Tibial artery (tissue), 4 donors: ENCODE results near the gene AKAP6.

Experiments used
- DNase-seq, 2 donors: peaks; one replicate each; pipeline ENCODE4 v3.0.0-alpha.2; 2019
- H3K27ac ChIP-seq, 2 donors: fragments of 200-600 bp; sonication (generic) in 1 of 2; 1 replicate in 1 of 2; 2 replicates in 1 of 2; pipeline ENCODE4 v1.5.1; 2018 to 2019; ENCODE audit warnings: mild to moderate bottlenecking in 1 of 2
- H3K27me3 ChIP-seq, 2 donors: fragments of 200-600 bp; sonication (generic) in 1 of 2; one replicate each; pipeline versions ENCODE4 v1.5.1 to v1.6.0; 2016 to 2019
- H3K36me3 ChIP-seq, 3 donors: fragments of 200-600 bp; sonication (generic) in 2 of 3; one replicate each; pipeline ENCODE4 v1.5.1; 2016 to 2019; ENCODE audit warnings: mild to moderate bottlenecking in 2 of 3
- H3K4me1 ChIP-seq, 4 donors: fragments of 200-600 bp; sonication (generic) in 2 of 4; 1 replicate in 3 of 4; 2 replicates in 1 of 4; pipeline ENCODE4 v1.5.1; 2016 to 2019
- H3K4me3 ChIP-seq, 2 donors: fragments of 200-600 bp; sonication (generic) in 1 of 2; 1 replicate in 1 of 2; 2 replicates in 1 of 2; pipeline ENCODE4 v1.5.1; 2018 to 2019; ENCODE audit warnings: mild to moderate bottlenecking in 2 of 2
- H3K9me3 ChIP-seq, 3 donors: fragments of 200-600 bp; sonication (generic) in 1 of 3; one replicate each; pipeline ENCODE4 v1.5.1; 2016 to 2019
- intact Hi-C: fragments of 100-400 bp; cut with DNase I; formaldehyde crosslinking; loops from one replicate; pipeline ENCODE4 v1.15.0; 2023; ENCODE audit warnings: low total_unique reads
- TF ChIP-seq, protein P1 (sequence below), 2 experiments: fragments of 200-600 bp in 1 of 2; fragments of 450-650 bp in 1 of 2; IDR thresholded peaks; one replicate each; pipeline ENCODE4 v1.5.1; 2017 to 2019; ENCODE audit warnings: antibody characterized with exemption in 2 of 2, mild to moderate bottlenecking in 1 of 2, moderate library complexity in 1 of 2

The AKAP6 gene

DNA sequence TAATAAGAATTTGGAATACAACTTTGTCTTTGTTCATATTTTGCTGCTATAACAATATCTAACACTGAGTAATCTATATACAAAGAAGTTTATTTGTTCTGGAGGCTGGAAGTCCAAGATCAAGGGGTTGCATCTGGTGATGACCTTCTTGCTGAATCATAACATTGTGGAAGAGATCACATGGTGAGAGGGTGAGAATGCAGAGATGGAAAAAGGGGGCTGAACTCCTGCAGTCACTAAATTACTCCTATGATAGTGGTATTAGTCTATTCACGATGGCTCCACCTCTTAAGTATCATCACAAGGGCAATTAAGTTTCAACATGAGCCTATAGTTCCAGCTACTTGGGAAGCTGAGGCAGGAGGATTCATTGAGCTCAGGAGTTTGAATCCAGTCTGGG, 4.5 kb upstream of the AKAP6 start:
- Histone ChIP-seq H3K36me3 (no peaks in the 10 kb centered on the region), H3K4me1 (no peaks in the 10 kb centered on the region), H3K27me3 (no peaks in the 10 kb centered on the region), H3K27ac (no peak overlapping the region), H3K9me3 (no peaks in the 10 kb centered on the region), H3K4me3 (no peak overlapping the region)
- TF ChIP-seq, protein P1, sequence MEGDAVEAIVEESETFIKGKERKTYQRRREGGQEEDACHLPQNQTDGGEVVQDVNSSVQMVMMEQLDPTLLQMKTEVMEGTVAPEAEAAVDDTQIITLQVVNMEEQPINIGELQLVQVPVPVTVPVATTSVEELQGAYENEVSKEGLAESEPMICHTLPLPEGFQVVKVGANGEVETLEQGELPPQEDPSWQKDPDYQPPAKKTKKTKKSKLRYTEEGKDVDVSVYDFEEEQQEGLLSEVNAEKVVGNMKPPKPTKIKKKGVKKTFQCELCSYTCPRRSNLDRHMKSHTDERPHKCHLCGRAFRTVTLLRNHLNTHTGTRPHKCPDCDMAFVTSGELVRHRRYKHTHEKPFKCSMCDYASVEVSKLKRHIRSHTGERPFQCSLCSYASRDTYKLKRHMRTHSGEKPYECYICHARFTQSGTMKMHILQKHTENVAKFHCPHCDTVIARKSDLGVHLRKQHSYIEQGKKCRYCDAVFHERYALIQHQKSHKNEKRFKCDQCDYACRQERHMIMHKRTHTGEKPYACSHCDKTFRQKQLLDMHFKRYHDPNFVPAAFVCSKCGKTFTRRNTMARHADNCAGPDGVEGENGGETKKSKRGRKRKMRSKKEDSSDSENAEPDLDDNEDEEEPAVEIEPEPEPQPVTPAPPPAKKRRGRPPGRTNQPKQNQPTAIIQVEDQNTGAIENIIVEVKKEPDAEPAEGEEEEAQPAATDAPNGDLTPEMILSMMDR (IDR thresholded peaks at IDR 0.05) = no peak
- intact Hi-C loops = no loop called here
- DNase-seq = no peak

GRCh38 chr14:32327255-32327961, 1.7 kb upstream of the AKAP6 start:
- TF ChIP-seq, protein P1 (IDR thresholded peaks at IDR 0.05) = no peak
- Histone ChIP-seq H3K27ac (no peak overlapping the region), H3K4me3 (no peak overlapping the region), H3K36me3 (no peaks in the 10 kb centered on the region), H3K9me3 (no peaks in the 10 kb centered on the region), H3K27me3 (no peaks in the 10 kb centered on the region), H3K4me1 (no peaks in the 10 kb centered on the region)
- no peak for DNase-seq
- intact Hi-C loops = no loop called here

DNA sequence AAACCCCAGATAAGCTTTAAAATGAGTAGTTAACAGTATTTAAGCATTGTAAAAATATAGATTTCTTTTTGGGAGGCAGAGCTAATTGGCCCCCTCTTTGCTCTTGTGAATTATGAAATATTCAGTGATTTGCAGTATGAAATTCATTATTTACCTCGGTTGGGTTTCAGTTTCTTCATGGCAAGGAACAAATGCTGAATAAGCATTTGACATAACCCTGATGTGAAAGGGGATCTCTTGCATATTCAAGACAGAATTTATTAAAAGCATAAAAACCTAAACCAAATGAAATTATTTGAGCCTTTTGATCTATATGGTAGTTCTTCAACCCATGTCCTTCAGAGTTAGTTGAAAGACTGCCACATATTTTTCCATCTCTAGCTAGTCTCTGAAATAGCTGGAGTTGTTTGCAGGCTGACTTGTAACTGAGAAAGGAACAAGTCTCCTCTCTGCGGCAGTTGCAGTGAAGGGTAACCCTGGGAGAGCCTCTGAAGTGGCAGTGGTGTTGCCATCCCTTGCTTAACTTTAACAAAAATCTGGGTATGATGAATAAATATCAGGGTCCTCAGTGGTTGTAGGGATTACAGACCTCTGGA, 690 bp downstream of the AKAP6 start:
- intact Hi-C loops = no loop called here
- Histone ChIP-seq H3K4me1 (no peaks in the 10 kb centered on the region), H3K27ac (no peak overlapping the region), H3K9me3 (no peaks in the 10 kb centered on the region), H3K4me3 (no peak overlapping the region), H3K36me3 (no peaks in the 10 kb centered on the region), H3K27me3 (no peaks in the 10 kb centered on the region)
- DNase-seq = no peak
- TF ChIP-seq, protein P1 (IDR thresholded peaks at IDR 0.05) = no peak

- Histone ChIP-seq H3K36me3 (no peaks in the 10 kb centered on the region), H3K9me3 (no peaks in the 10 kb centered on the region), H3K4me1 (no peaks in the 10 kb centered on the region), H3K27me3 (no peaks in the 10 kb centered on the region), H3K27ac (no peak overlapping the region), H3K4me3 (no peak overlapping the region)
- TF ChIP-seq, protein P1 (IDR thresholded peaks at IDR 0.05) = no peak
- DNase-seq = no peak
- intact Hi-C loops = no loop called here
These were observed 1.4 kb downstream of the AKAP6 start for GRCh38 chr14:32330351-32331111.

GRCh38 chr14:32331206-32331605, 2.1 kb downstream of the AKAP6 start:
- Histone ChIP-seq H3K9me3 (no peaks in the 10 kb centered on the region), H3K36me3 (no peaks in the 10 kb centered on the region), H3K27ac (no peak overlapping the region), H3K27me3 (no peaks in the 10 kb centered on the region), H3K4me1 (no peaks in the 10 kb centered on the region), H3K4me3 (no peak overlapping the region)
- TF ChIP-seq, protein P1 (IDR thresholded peaks at IDR 0.05) = no peak
- DNase-seq = no peak
- intact Hi-C loops = no loop called here
